ENCODE measurements around the gene C10orf105. TPM values are rescaled to one million over a fixed set of nuclear protein-coding genes. Genes with fewer than 3 reads are reported as not detected.

C10orf105 gene
- polyA plus RNA-seq, 1 donor (not counting 4 experiments of a cell fraction or from before 2014, with no cell fraction given): not detected

DNA sequence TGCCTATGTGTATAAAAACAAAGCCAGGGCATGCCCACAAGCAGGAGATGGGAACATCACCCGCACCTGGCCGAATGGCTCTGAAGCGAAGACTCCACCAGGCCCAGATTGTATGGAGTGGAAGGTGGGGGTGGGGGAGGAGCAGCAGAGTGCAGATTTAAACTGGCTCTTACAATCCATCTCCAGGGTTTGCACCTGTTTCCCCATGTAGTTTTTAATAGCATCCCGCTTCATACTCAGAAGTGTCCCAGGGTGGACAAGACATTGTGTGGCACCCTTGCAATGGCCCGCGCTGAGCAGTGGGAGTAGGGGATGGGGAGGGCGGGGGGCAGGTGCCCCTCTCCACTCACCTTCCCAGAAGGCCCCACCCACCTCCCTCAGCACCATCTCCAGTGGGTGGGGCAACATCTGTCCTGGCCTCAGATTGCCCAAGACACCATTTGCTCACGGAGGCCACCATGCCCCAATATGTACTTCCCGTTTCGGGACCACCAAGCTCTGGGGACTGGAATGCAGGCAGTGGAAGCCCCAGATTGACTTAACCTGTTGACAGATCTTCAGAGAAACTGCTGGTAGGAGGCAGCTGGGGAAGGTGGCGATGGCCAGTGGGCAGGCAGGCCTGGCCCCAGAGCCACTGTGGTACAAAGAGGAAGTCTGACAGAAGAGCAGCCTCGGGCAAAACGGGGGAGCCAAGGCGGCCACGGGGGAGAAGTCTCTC, 30.7 kb upstream of the C10orf105 start:
- Histone ChIP-seq H3K9ac (ENCODE audit: control insufficient read depth, extremely low read depth, insufficient read depth, low read length) (no peak overlapping the region), H3K4me2 (ENCODE audit: control insufficient read depth, extremely low read depth, insufficient read depth, low read depth, low read length) (no peak overlapping the region), H3K4me3 (ENCODE audit: control insufficient read depth in 2 of 3, extremely low read depth in 1 of 3, insufficient read depth in 2 of 3, low read depth in 1 of 3, low read length in 3 of 3) (no peak overlapping the region), H3K9me3 (ENCODE audit: control insufficient read depth, low read depth, low read length) (no peaks in the 10 kb centered on the region), H3K79me2 (ENCODE audit: control insufficient read depth, insufficient read depth, low read length) (no peaks in the 10 kb centered on the region), H3K36me3 (ENCODE audit: control insufficient read depth in 2 of 2, extremely low read depth in 1 of 2, insufficient read depth in 2 of 2, low read length in 2 of 2) (peaks cover 0 to 1% of the 10 kb centered on the region in 2 experiments), H3K9me1 (ENCODE audit: control insufficient read depth, extremely low read depth, insufficient read depth, low read length) (no peaks in the 10 kb centered on the region), H4K20me1 (ENCODE audit: control insufficient read depth, extremely low read depth, insufficient read depth, low read length) (no peaks in the 10 kb centered on the region), H3K27ac (ENCODE audit: control insufficient read depth, insufficient read depth, low read length) (no peak overlapping the region), H3K27me3 (ENCODE audit: control insufficient read depth, extremely low read depth, insufficient read depth, low read length) (no peaks in the 10 kb centered on the region), H2AFZ (ENCODE audit: control insufficient read depth, low read length) (no peak overlapping the region), H3K4me1 (ENCODE audit: control insufficient read depth, extremely low read depth, insufficient read depth, low read length) (peaks cover 17% of the 10 kb centered on the region)
- FAIRE-seq (no peak), DNase-seq (ENCODE audit: low read depth, low spot score) (no peak)
- dilution Hi-C loops (cut with MboI; ENCODE audit: extremely low pct_ligation_motif_present, low sequenced_read_pairs): no loop called here
- TF ChIP-seq, protein P1, sequence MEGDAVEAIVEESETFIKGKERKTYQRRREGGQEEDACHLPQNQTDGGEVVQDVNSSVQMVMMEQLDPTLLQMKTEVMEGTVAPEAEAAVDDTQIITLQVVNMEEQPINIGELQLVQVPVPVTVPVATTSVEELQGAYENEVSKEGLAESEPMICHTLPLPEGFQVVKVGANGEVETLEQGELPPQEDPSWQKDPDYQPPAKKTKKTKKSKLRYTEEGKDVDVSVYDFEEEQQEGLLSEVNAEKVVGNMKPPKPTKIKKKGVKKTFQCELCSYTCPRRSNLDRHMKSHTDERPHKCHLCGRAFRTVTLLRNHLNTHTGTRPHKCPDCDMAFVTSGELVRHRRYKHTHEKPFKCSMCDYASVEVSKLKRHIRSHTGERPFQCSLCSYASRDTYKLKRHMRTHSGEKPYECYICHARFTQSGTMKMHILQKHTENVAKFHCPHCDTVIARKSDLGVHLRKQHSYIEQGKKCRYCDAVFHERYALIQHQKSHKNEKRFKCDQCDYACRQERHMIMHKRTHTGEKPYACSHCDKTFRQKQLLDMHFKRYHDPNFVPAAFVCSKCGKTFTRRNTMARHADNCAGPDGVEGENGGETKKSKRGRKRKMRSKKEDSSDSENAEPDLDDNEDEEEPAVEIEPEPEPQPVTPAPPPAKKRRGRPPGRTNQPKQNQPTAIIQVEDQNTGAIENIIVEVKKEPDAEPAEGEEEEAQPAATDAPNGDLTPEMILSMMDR (optimal IDR thresholded peaks at IDR 0.05 in 1 of 3, IDR thresholded peaks at IDR 0.05 in 1 of 3, conservative IDR thresholded peaks at IDR 0.05 in 1 of 3; ENCODE audit: extremely low read depth in 1 of 3, insufficient read depth in 2 of 3, low read length in 3 of 3): no peak
- no peak for TF ChIP-seq EZH2 (IDR thresholded peaks at IDR 0.05; ENCODE audit: low read length)

DNA sequence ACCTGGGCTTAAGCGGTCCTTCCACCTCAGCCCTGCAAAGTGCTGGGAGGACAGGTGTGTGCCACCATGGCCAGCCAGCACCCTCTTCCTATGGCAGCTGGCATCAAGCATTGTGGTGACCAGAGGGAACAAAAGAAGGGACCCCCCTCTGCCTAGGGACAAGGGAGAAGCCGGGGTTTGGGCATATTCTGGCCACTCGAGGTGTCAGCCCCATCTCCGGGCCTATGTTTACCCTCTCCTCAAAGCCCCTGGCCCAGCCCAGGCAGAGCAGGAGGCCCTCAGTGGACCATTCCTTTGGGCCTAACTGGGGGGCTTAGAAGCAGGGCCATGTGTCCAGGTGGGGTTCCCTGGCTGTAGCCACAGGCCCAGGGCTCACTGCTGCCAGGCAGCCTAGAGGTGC, 29.8 kb upstream of the C10orf105 start:
- dilution Hi-C loops (cut with MboI; ENCODE audit: extremely low pct_ligation_motif_present, low sequenced_read_pairs): no loop called here
- no peak overlapping the region for H3K4me3 ChIP-seq (ENCODE audit: control insufficient read depth in 2 of 3, extremely low read depth in 1 of 3, insufficient read depth in 2 of 3, low read depth in 1 of 3, low read length in 3 of 3)
- peaks cover 17% of the 10 kb centered on the region for H3K4me1 ChIP-seq (ENCODE audit: control insufficient read depth, extremely low read depth, insufficient read depth, low read length)
- H4K20me1 ChIP-seq (ENCODE audit: control insufficient read depth, extremely low read depth, insufficient read depth, low read length): no peaks in the 10 kb centered on the region
- H3K79me2 ChIP-seq (ENCODE audit: control insufficient read depth, insufficient read depth, low read length): no peaks in the 10 kb centered on the region
- H2AFZ ChIP-seq (ENCODE audit: control insufficient read depth, low read length): no peak overlapping the region
- H3K9me1 ChIP-seq (ENCODE audit: control insufficient read depth, extremely low read depth, insufficient read depth, low read length): no peaks in the 10 kb centered on the region
- H3K9me3 ChIP-seq (ENCODE audit: control insufficient read depth, low read depth, low read length): no peaks in the 10 kb centered on the region
- no peaks in the 10 kb centered on the region for H3K27me3 ChIP-seq (ENCODE audit: control insufficient read depth, extremely low read depth, insufficient read depth, low read length)
- H3K27ac ChIP-seq (ENCODE audit: control insufficient read depth, insufficient read depth, low read length): no peak overlapping the region
- H3K9ac ChIP-seq (ENCODE audit: control insufficient read depth, extremely low read depth, insufficient read depth, low read length): no peak overlapping the region
- no peak for DNase-seq (ENCODE audit: low read depth, low spot score)
- no peak overlapping the region for H3K4me2 ChIP-seq (ENCODE audit: control insufficient read depth, extremely low read depth, insufficient read depth, low read depth, low read length)
- TF ChIP-seq, protein P1 (optimal IDR thresholded peaks at IDR 0.05 in 1 of 3, IDR thresholded peaks at IDR 0.05 in 1 of 3, conservative IDR thresholded peaks at IDR 0.05 in 1 of 3; ENCODE audit: extremely low read depth in 1 of 3, insufficient read depth in 2 of 3, low read length in 3 of 3): no peak
- no peak for TF ChIP-seq EZH2 (IDR thresholded peaks at IDR 0.05; ENCODE audit: low read length)
- FAIRE-seq: no peak
- H3K36me3 ChIP-seq (ENCODE audit: control insufficient read depth in 2 of 2, extremely low read depth in 1 of 2, insufficient read depth in 2 of 2, low read length in 2 of 2): peaks cover 0 to 1% of the 10 kb centered on the region in 2 experiments

Measured in keratinocyte (primary cell).